ENCODE results near the gene CHMP2A.

CHMP2A gene

DNA sequence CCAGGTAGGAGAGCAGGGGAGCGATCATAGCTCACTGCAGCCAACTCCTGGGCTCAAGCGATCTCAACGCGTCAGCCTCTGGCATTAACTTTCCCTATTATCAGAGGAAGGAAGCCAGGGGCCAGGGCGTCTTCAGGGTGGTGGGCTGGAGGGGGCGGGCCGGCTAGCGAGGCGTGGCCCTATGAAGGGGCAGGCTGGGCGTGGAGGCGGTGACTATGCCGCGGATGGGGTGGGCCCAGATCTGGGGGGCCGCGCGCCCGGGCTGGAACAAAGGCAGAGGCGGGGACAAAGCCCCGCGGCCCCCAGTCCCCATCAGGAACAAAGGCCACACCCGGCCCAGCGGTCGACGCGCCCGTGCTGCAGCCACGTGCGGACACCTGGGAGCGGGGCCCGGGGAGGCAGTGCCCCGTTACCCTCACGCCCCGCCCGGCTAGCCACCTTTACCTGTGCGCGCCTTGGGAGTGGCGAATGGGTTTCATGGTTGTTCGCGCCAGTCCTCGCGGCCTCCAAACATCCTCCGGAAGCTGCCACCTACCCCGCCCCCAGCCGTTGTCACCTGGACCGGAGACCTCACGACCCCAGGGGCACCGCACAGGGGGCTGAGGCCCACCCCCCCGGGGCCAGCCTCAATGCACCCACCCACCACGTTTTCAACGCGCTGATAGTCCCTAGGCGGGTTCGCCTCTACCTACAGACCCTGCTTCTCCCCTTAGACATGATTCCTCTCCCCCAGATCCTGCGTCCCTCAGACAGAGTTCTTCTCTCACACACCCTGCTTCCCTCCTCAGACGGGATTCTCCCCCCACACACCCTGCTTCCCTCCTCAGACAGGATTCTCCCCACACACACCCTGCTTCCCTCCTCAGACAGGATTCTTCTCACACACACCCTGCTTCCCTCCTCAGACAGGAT is 16.4 kb downstream of the CHMP2A start:
- peak; percentile 8 for DNase-seq (ENCODE audit: low spot score)

DNA sequence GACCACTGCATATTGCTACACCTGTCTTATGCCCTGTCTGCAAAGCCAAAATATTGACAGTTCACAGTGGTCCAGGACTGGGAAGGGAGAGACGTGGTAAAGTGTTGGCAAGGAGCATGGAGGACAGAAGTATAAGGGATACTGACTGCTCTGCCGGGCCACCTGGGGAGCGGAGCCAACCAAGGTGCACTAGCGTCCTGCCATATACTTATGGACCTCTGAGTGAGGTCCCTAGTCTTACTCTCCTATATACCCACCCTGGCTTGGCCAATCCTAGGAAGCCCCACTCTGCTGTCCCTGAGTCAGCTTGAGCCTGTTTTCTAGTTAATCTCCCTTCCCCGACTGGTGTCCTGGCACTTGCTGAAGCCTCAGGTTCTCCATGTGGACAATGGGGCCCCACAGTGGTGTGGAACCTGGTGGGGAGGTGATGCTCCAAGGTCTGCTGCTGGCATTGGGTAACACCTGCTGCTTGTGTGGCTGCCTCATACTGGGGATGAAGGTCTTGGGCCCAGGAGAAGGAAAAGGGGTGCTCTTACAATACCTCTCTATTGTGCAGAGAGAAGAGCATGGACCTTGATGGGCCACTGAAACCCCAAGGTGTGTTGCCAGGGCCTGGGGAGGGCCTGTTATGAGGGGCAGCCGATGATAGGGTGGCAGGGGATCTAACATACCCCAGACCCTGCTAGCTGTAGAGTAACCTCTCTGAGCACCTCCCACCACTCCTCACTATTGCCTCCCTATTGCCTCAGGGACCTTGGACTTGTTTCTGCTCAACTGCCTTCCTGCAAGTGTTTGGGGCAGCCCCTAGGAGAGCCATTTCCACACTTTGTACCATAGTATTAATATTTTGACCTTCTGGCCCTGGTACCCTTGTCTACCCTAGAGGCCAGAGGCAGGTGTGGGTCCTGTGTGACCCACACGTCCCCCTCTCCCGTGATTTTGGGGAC is 17.8 kb downstream of the CHMP2A start:
- no peak for DNase-seq (ENCODE audit: low spot score)

DNA sequence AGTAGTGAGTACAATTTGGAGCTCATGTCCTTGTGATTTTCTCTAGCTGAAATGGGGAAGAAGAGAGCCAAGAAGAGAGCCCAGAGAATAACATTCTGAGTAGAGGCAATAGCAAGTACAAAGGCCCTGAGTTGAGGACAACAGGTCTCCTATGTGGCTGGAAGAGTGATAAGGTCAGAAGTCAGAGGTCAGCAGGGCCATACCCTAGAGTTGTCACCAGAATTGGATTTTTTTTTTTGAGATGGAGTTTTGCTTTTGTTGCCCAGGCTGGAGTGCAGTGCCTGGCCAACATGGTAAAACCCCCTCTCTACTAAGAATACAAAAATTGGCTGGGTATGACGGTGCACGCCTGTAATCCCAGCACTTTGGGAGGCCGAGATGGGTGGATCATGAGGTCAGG is 19.0 kb downstream of the CHMP2A start:
- no peak for DNase-seq (ENCODE audit: low spot score)

DNA sequence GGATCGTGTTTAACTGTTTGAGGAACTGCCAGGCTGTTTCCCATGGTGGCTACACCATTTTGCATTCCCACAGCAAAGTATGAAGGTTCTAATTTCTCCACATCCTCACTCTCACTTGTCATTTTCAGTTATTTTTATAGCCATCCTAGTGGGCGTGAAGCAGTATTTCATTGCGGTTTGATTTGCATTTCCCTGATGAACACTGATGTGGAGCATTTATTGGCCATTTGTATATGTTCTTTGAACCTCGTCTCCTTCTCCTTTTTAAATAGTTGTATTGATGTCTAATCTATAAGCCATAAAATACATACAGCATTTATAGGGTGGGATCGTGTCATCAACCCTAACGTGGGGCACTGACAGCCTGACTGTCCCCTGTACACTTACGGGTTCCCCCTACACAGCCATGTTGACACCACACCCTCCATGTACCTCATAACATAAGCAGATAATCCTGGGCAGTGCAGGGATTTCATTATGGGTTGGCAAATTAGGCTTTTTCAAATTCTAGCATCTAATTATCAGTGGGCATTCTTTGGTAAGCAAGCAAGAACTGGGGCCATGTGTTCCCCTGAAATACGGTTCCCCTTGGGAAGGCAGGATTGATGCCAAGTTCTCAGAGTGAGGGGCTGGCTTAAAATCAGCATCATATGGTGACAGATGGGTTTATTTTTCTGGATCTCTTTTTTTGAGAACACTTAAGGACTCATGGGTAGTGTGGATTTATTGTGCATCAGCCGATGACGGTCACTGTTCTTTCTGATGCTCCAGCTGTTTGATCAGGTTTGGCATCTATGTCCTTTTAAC is 23.7 kb downstream of the CHMP2A start:
- DNase-seq (ENCODE audit: low spot score) = no peak

DNA sequence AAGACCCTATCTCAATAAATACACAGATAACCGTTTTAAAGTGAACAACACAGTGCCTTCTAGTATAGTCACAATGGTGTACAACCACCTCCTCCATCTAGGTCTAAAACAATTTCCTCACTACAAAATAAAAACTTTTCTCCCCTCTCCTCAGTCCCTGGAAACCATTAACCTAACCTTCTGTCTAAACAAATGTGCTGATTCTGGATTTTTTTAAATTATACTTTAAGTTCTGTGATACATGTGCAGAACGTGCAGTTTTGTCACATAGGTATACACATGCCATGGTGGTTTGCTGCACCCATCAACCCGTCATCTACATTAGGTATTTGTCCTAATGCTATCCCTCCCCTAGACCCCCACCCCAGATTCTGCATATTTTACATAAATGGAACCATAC is 25.5 kb downstream of the CHMP2A start:
- DNase-seq (ENCODE audit: low spot score) = no peak

DNA sequence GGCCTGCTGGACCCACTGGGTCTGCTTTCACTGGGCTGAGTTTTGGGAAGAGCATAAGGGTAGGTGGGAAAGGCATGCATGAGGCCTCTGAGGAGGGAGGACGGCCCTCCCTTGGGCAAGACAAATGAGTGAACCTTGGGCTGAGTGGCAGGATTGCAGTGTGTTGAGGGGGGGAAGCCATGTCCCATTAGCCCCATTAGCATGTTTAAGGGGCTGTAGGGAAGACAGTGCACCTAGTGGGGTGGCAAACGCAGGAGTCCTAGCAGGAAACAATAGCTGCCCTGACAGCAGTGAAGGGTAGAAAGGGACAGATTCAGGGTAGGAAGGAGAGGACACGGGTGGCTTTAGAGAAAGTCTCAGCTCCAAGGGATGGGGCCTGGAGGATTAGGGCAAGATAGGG is 32.2 kb downstream of the CHMP2A start:
- DNase-seq (ENCODE audit: low spot score) = no peak

DNA sequence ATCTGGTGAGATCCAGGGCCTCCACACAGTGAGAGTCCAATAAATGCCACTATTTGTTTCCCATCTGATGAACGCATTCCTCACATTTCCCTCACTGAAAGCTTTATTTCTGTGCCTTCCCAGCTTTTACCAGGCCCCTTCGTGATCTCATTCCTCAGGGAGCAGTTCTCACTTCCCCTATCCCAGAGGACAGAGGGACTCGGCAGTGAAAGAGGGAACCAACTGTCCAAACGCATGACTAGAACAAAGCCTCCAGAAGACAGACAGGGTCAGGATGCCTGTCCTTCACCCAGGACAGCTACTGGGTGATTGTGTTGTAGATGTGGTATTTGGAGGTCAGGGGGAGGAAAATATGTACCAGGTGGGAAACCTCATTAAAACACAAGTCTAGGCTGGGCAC is 33.3 kb downstream of the CHMP2A start:
- DNase-seq (ENCODE audit: low spot score) = no peak

DNA sequence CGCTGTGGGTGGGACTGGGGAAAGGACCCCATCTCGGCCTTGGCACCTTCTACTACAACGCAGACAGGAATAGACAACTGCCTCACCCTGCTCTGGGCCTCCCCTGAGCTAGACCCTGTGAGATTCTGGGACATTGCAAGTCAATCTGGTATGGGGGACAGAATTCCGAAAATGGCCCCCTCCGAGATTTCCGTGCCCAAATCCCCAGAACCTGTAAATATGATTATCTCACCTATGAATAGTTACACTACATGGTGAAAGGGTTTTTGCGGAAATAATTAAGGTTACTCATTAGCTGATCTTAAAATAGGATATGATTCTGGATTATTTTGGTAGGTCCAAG is 34.7 kb downstream of the CHMP2A start:
- no peak for DNase-seq (ENCODE audit: low spot score)

DNA sequence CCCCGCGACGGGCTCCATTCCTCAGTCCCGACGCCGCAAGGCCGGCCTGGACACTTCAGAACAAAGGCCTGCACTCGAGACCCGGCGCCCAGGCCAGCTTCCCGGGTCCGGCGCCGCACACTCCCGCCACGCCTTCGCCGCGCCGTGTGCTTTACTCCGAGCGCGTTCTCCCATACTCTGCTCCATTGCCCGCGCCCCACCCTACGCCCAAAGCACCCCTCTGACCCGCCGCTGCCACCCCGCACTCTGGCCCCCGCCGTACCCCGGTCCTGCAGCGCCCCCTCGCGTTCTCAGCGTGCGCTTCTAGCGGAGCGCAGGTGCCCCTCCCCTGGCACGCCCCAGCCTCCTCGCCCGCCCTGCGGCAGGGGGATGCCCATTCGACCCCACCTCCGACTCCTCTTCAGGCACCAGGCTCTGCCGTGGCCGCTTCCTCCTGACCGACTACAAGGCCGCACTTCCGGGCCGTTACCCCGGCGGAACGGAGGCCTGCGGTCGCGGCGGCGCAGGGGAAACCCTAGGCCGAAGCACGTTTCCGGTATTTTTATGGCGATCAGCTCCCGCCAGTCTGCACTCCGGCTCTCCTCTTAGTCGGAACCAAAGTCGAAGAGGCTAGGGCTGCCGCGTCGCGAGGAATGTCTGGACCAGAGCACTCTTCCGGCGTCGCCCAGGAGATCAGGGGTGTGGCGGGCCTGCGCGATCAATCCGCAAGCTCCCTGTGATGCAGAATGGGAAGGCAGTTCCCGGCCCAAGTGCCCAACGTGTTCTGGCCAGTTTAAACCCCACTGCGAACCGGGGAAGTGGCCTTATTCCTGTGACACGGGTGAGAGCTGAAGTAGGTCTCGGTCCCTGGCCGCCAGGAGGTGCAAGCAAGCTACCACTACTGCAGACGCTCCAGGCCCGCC is 35.3 kb downstream of the CHMP2A start, which contains the start of gene ZBTB45:
Gene ZBTB45, minus strand, starts transcription at position 456 of the 902 bp plus-strand sequence. CDS start 2,137 bp downstream, outside the sequence.
- peak; percentile 91 for DNase-seq (ENCODE audit: low spot score)

DNA sequence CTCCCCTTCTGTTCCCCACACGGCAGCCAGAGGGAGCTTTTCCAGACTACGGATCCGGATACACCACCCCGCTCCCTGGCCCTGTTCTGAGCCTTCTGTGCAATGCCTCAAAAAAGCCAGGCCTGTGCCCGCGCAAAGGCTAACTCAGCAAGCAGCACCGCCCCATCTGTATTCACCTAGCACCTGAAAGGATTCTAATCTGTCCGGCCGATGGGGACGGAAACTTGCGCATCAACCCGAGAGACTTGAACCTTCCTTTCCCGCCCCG is 35.9 kb downstream of the CHMP2A start:
- peak; percentile 82 for DNase-seq (ENCODE audit: low spot score)

DNA sequence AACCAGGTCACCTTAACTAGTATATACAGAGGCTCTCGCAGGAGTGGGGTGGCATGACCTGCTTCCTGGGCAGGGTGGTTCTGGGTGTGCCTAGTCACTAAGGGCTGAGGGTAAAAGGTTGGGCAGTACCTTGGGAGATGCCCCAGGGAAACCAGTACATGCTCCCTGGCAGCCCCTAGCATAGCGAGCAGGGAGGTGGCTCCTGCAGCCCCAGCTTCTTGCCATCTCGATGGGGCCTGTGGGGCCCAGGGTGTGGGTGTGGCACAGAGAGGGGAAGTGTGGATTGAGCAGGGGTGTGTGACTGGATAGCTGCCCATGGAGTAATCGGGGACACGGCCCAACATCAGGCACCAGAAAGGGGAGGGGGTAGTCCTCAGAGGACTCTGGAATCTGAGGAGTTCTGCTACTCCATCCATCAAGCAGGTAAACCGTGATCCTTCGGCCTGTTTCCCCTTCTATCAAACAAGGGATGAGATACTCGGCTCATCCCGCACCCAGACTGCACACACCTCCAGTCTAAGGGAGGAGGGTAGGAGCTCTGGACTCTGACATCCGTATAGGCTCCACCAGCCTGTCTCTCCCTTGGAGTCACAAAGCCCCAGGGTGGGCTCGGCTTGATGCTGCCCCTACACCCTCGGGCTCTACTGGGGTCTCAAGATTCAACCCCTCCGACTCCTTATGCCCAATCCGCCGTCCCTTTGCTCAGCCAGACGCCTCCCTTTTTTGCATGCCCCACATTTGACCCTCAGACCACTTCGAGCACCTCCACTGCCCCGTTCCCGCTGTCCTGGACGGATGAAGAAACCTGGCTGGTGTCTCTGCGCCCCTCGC is 36.4 kb downstream of the CHMP2A start:
- DNase-seq (ENCODE audit: low spot score) = no peak

DNA sequence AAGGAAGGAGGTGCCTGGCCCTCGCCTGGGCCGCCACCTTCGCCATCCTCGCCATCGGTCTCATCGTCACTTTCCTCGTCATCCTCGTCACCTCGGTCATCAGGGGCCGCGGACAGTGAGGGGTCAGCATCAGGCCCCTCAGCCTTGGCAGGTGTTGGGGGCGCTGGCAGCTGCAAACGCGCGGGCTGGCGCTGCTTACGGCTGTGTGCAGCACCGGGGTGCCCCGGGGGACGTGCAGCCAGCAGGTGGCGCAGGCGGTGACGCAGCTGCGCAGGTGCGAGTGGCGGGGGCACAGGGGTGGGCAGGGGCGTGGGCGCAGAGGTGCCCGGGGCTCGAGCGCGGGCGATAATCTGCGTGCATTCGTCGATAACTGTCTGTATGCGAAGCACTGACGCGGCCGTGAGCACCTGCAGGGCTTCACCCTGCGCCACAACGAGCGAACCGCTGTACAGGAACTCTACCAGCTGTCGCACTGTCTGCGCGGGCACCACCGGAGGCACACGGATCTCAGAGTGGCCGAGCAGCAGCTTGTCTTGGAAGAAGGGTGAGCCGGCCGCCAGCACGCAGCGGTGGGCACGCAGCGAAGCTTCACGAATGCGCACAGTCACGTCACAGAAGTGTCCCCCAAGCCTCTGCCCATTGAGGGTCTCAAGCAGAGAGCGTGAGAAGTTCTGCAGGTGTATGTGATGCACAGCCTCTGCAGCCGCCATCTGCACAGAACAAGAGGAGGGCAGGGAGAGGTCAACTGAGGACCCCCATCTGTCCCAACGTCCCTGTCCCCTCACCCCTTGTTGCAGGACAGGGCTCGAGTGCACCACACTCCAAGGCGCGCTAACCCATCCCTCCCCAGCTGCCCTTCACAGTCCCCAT is 37.7 kb downstream of the CHMP2A start:
- DNase-seq (ENCODE audit: low spot score) = no peak

DNA sequence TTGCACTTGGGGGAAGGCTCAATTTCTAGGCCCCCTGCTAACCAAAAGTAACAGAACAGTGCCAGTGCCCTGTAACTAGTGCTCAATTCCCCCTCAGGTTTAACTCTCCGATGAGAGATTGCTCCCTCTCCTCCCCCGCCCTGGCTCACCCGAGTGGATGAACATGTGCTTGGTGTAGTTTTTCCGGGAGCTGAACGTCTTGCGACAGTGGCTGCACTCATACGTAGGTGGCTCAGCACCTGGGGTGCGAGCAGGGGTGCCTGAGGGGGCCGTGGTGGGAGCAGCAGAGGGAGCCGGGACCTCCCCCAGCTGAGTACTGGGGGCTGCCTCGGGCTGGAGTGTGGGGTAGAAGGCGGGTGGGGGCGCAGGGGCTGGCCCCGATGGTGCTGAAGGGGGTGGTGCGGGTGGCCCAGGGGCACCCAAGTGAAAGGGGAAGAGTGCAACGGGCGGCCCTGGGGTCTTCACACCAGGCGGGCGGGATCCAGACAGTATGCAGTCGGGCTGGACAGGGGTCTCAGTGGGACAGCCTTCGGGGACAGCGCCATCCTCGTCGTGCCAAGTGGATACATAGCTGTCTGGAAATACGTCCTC is 38.6 kb downstream of the CHMP2A start:
- DNase-seq (ENCODE audit: low spot score) = no peak

DNA sequence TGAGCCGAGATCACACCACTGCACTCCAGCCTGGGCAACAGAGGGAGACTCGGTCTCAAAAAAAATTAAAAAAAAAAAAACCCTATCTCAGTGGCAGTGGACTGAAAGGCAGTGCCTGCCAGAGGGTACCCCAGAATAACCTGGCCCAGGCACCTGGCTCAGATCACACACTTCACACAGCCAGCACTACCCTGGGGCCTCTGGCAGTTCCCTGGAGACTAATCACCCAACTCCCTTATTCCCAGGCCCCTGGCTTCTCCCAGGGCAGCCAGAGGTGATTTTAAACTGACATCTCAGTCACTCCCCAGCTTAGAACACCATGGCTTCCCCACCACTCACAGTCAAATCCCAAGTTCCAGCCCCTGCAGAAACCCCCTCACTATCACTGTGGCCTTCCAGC is 39.6 kb downstream of the CHMP2A start:
- DNase-seq (ENCODE audit: low spot score) = no peak

DNA sequence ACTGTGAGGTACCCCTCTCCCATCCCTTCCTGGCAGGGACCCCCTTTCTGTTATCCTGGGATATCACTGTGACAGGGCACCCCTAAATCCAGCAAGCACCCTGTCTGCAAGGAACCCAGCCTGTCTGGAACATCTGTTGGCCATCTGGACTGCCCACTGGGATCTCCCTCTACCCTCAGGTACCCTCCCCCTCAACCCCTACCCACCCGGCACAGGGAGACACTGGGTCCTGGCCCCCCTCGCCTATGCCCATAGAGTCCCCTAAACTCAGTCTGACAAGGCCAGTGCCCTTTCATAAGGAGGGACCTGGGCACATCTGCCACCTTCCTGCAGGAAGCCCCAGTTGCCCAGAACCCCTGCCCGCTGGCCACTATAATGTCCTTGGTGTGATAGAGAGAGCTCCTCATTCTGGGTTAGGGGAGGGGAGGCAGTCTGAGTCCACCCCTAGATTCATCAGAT is 40.3 kb downstream of the CHMP2A start:
- no peak for DNase-seq (ENCODE audit: low spot score)

DNA sequence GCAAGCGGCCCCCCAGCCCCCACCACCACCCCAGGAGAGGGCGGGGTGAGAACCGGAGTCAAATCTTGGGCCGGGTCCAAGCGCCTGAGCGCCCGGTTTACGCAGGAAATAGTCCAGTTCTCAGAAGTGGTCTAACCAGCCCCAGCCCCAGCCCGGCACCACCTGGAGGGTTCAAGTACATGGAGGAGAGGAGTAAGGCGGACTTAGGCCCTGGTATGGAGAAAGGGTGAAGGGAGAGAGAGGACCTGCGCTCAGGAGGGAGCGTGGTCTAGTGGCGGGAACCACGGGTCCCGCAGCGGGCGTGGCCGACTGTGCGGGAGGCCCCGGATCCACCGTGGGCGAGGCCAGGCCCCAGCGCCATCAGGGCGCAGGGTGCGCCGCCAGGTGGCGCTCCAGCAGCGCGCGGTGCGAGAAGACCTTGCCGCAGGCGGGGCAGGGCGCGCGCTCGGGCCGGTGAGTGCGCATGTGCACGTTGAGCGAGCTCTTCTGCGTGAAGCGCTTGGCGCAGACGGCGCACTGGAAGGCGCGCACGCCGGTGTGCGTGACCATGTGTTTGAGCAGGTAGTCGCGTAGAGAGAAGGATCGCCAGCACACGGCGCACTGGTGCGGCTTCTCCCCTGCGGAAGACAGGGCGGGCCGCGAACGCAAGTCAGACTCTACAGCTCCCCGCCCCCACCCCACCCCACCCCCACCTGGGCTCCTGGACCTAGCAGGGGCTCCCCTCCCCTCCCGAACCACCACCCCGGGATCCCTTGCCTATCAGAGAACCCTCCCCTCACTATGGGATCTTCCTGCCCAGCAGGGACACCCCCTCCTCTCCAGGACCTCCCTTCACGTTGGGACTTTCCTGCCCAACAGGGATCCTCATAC is 41.0 kb downstream of the CHMP2A start:
- peak; percentile 96 for DNase-seq (ENCODE audit: low spot score)

DNA sequence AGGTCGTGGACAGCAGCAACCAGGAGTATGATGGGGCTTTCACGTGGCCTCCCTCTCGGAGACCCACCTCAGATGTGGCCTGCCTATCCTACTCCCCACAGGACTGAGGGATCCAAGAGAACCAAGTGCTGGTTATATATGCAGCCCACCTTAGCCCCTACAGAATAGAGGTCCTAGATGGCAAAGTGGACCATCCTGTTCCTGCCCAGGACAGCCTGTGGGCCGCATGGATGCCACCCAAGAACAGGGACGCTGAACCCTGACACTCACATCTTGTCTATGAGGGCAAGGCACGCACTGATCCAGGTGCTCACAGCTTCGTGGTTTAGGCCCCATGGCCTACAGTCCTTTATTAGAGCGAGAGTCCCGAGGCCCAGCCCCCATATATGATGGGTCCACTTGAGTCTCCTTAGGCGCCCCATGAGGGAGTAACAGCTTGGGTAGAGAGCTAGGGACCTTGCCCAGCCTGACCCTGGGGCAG is 41.7 kb downstream of the CHMP2A start:
- DNase-seq (ENCODE audit: low spot score) = peak; percentile 2
